22Rv1 (cell line): ENCODE data around the gene TRPM3.

Source experiments
- CTCF ChIP-seq: fragments of 450-650 bp; IDR thresholded peaks from 2 replicates; pipeline ENCODE4 v1.5.1; 2017; ENCODE audit warnings: mild to moderate bottlenecking
- ZFX ChIP-seq: fragments of 450-650 bp; IDR thresholded peaks from 2 replicates; pipeline ENCODE4 v1.6.1; 2017; ENCODE audit warnings: antibody characterized with exemption, borderline replicate concordance

- TF ChIP-seq CTCF (no peak), ZFX (no peak)
These were observed 158.5 kb downstream of the TRPM3 start for GRCh38 chr9:70962761-70963440.
